K562 (cell line): Measurements from ENCODE around the gene RUVBL2. TPM values are rescaled to one million over a fixed set of nuclear protein-coding genes. Genes with fewer than 3 reads are reported as not detected.

ENCODE experiments used
- ARID1B ChIP-seq: fragments of 450-650 bp; IDR thresholded peaks from 2 replicates; pipeline ENCODE4 v1.6.1; 2016; ENCODE audit warnings: antibody characterized with exemption, mild to moderate bottlenecking, inconsistent platforms
- CHD4 ChIP-seq: fragments of 200-600 bp; sonication (generic); IDR thresholded peaks from 3 replicates; pipeline ENCODE4 v1.6.1; 2012; ENCODE audit warnings: low read depth, mild to moderate bottlenecking, mixed read lengths, low read length, inconsistent platforms; ENCODE audit not compliant: insufficient read depth, insufficient replicate concordance, poor library complexity, severe bottlenecking
- CREB3 ChIP-seq: fragments of 450-650 bp; conservative IDR thresholded peaks from 2 replicates; pipeline ENCODE4 v1.6.1; 2016; ENCODE audit warnings: missing genetic modification characterization, low read depth, mild to moderate bottlenecking, missing compliant biosample characterization, moderate library complexity
- ELF1 ChIP-seq: fragments of 200-800 bp; sonication (Bioruptor generic); IDR thresholded peaks from 2 replicates; pipeline ENCODE4 v1.6.1; 2016; ENCODE audit warnings: missing genetic modification characterization, missing compliant biosample characterization
- MCM2 ChIP-seq: fragments of 450-650 bp; IDR thresholded peaks from 2 replicates; pipeline ENCODE4 v1.6.1; 2017; ENCODE audit warnings: low read depth, mild to moderate bottlenecking
- MEIS2 ChIP-seq: fragments of 450-650 bp; IDR thresholded peaks from 2 replicates; pipeline ENCODE4 v1.6.1; 2014; ENCODE audit warnings: mild to moderate bottlenecking; ENCODE audit not compliant: partially characterized antibody
- MYC ChIP-seq, 2 experiments: fragments of 250-450 bp in 1 of 2; sonication (Bioruptor Pico) in 1 of 2; IDR thresholded peaks; 2 replicates each; pipeline versions ENCODE4 v1.5.1 to v1.6.1; 2012 to 2021; ENCODE audit warnings: low read depth in 2 of 2, borderline replicate concordance in 1 of 2, improper control_type of control experiment in 1 of 2, low read length in 1 of 2, mild to moderate bottlenecking in 1 of 2, moderate library complexity in 1 of 2
- NFIC ChIP-seq: fragments of 450-650 bp; IDR thresholded peaks from 2 replicates; pipeline ENCODE4 v1.6.1; 2017; ENCODE audit warnings: mild to moderate bottlenecking, inconsistent platforms
- RBFOX2 ChIP-seq: fragments of 200-400 bp; formaldehyde crosslinking; IDR thresholded peaks from 2 replicates; pipeline ENCODE4 v1.6.1; 2017; ENCODE audit warnings: low read depth, mild to moderate bottlenecking, low read length, moderate library complexity
- SRF ChIP-seq, 2 experiments: fragments of 250-450, 450-650 bp in 1 of 2; sonication (Bioruptor Pico) in 1 of 2; sonication (generic) in 1 of 2; formaldehyde crosslinking; IDR thresholded peaks; 2 replicates each; pipeline versions ENCODE4 v1.5.0 to v1.5.1; 2020 to 2022; ENCODE audit warnings: mild to moderate bottlenecking in 1 of 2, missing genetic modification reagents in 1 of 2
- TEAD4 ChIP-seq, 2 experiments: sonication (generic) in 1 of 2; formaldehyde crosslinking in 1 of 2; IDR thresholded peaks; 2 replicates each; pipeline versions ENCODE4 v1.6.1 to v1.8.0; 2012 to 2022; ENCODE audit warnings: borderline replicate concordance in 1 of 2, inconsistent platforms in 1 of 2, low read length in 1 of 2, mild to moderate bottlenecking in 1 of 2, missing genetic modification reagents in 1 of 2
- YY1 ChIP-seq, 3 experiments: IDR thresholded peaks; 2 replicates each; pipeline ENCODE4 v1.6.1; 2011; ENCODE audit warnings: low read length in 2 of 3, mild to moderate bottlenecking in 2 of 3, moderate library complexity in 2 of 3, borderline replicate concordance in 1 of 3, control low read depth in 1 of 3, low read depth in 1 of 3; ENCODE audit not compliant: insufficient read depth in 3 of 3, insufficient replicate concordance in 2 of 3, control insufficient read depth in 1 of 3, insufficient read length in 1 of 3; ENCODE audit errors: extremely low read depth in 1 of 3
- ZNF165 ChIP-seq: fragments of 250-450 bp; sonication (Bioruptor Pico); IDR thresholded peaks from 2 replicates; pipeline ENCODE4 v1.4.0; 2020; ENCODE audit warnings: borderline replicate concordance
- ZNF318 ChIP-seq, 2 experiments: fragments of 450-650 bp; IDR thresholded peaks; 2 replicates each; pipeline ENCODE4 v1.6.1; 2016; ENCODE audit warnings: mild to moderate bottlenecking in 2 of 2, borderline replicate concordance in 1 of 2, low read depth in 1 of 2, moderate library complexity in 1 of 2
- ZSCAN29 ChIP-seq: fragments of 450-650 bp; IDR thresholded peaks from 2 replicates; pipeline ENCODE4 v1.6.1; 2017
- polyA plus RNA-seq, 8 experiments: library from polyadenylated mRNA; depleted of rRNA in 4 of 8; stranded (reverse) in 5 of 8; unstranded in 3 of 8; fragments of >200 nt; fragmentation: Nextera tagmentation in 2 of 8; fragmentation: Illumina TruSeq in 1 of 8; extraction: Ambion mirVana in 2 of 8; extraction: Trizol in 1 of 8; gene quantifications; 2 replicates each; pipeline versions ENCODE4 v1.2.1 to v1.2.3, GENCODE V29; 2011 to 2014; ENCODE audit warnings: inconsistent platforms in 1 of 8, missing spikeins in 1 of 8
- total RNA-seq, 7 experiments: library from RNA; depleted of rRNA in 6 of 7; stranded (reverse); fragments of >200 nt in 6 of 7; fragmentation: Illumina TruSeq in 2 of 7; extraction: Trizol in 2 of 7; gene quantifications; 2 replicates each; pipeline versions ENCODE4 v1.2.1 to v1.2.3, GENCODE V29; 2011 to 2021; ENCODE audit warnings: low replicate concordance in 1 of 7

RUVBL2 gene
- total and polyA plus RNA-seq, 9 of the 15 experiments (the other 6 are each of a cell fraction or from before 2014, with no cell fraction given), result 71.4 to 453 (median 237) TPM

GRCh38 chr19:48963371-48964204, 30.1 kb upstream of the RUVBL2 start (continued):
- TF ChIP-seq ZSCAN29 (no peak), CHD4 (no peak), TEAD4 (IDR thresholded peaks at IDR 0.05; ENCODE audit: low read length) (peak; percentile 52), TEAD4 (CRISPR knock-in tag; IDR thresholded peaks at IDR 0.05; ENCODE audit: borderline replicate concordance) (no peak), MYC (IDR thresholded peaks at IDR 0.05; ENCODE audit: low read depth, low read length) (peak; percentile 53; the same call in 1 of the 2 replicates), MYC (CRISPR knock-in tag; IDR thresholded peaks at IDR 0.05; ENCODE audit: borderline replicate concordance, low read depth) (peak; percentile 11; the same call in 1 of the 2 replicates), ELF1 (no peak), ZNF165 (CRISPR knock-in tag) (peak; percentile 5; the same call in 1 of the 2 replicates), NFIC (peak; percentile 83), CREB3 (tag) (peak; percentile 91), ARID1B (peak; percentile 89), RBFOX2 (peak; percentile 96), ZNF318 (IDR thresholded peaks at IDR 0.05; ENCODE audit: borderline replicate concordance in 1 of 2, low read depth in 1 of 2) (peak in 1 of 2 experiments; percentile 79; a peak in 2 of 4 replicates), MEIS2 (no peak), SRF (CRISPR knock-in tag; IDR thresholded peaks at IDR 0.05) (no peak), YY1 (IDR thresholded peaks at IDR 0.05; ENCODE audit: borderline replicate concordance in 1 of 3, control insufficient read depth in 1 of 3, extremely low read depth in 1 of 3, insufficient read depth in 3 of 3, insufficient read length in 1 of 3, insufficient replicate concordance in 2 of 3, low read depth in 1 of 3, low read length in 2 of 3) (peak in 2 of 3 experiments; percentile 52 to 66), MCM2 (no peak)
